Body of pancreas (tissue), 4 donors: ENCODE data around the gene DENND5B.

Experiments used
- POLR2A ChIP-seq, 3 donors: fragments of 450-650 bp; IDR thresholded peaks; one replicate each; pipeline ENCODE4 v1.6.1; 2016; ENCODE audit warnings: antibody characterized with exemption in 3 of 3, mild to moderate bottlenecking in 2 of 3
- TF ChIP-seq, protein P1 (sequence below), 7 experiments: fragments of 450-650 bp in 4 of 7; fragments of 200-600 bp in 3 of 7; sonication (generic) in 3 of 7; IDR thresholded peaks; one replicate each; pipeline ENCODE4 v1.5.1; 2016 to 2019; ENCODE audit warnings: antibody characterized with exemption in 7 of 7

DNA sequence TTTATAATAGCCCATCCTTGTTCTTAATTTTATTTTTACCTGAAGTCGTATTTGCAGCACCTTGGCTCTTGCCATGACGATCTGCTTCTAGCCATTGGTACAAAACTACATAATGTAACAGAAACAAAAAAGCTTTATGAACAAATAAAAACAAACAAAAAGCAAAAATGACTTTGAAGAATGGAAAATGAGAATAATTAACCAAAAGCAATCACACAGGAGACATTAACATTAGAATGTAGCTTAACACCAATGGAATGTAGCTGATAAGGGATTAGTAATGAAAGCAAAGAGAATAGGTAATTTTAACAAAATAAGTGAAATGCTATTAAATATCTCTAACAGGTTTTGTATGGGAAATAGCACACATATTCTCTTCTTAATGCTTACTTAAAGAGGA is 91.4 kb downstream of the DENND5B start:
- TF ChIP-seq, protein P1, sequence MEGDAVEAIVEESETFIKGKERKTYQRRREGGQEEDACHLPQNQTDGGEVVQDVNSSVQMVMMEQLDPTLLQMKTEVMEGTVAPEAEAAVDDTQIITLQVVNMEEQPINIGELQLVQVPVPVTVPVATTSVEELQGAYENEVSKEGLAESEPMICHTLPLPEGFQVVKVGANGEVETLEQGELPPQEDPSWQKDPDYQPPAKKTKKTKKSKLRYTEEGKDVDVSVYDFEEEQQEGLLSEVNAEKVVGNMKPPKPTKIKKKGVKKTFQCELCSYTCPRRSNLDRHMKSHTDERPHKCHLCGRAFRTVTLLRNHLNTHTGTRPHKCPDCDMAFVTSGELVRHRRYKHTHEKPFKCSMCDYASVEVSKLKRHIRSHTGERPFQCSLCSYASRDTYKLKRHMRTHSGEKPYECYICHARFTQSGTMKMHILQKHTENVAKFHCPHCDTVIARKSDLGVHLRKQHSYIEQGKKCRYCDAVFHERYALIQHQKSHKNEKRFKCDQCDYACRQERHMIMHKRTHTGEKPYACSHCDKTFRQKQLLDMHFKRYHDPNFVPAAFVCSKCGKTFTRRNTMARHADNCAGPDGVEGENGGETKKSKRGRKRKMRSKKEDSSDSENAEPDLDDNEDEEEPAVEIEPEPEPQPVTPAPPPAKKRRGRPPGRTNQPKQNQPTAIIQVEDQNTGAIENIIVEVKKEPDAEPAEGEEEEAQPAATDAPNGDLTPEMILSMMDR (IDR thresholded peaks at IDR 0.05), result no peak
- TF ChIP-seq POLR2A (IDR thresholded peaks at IDR 0.05), result no peak
